ENCODE results near the gene NCOA7.

The NCOA7 gene

DNA sequence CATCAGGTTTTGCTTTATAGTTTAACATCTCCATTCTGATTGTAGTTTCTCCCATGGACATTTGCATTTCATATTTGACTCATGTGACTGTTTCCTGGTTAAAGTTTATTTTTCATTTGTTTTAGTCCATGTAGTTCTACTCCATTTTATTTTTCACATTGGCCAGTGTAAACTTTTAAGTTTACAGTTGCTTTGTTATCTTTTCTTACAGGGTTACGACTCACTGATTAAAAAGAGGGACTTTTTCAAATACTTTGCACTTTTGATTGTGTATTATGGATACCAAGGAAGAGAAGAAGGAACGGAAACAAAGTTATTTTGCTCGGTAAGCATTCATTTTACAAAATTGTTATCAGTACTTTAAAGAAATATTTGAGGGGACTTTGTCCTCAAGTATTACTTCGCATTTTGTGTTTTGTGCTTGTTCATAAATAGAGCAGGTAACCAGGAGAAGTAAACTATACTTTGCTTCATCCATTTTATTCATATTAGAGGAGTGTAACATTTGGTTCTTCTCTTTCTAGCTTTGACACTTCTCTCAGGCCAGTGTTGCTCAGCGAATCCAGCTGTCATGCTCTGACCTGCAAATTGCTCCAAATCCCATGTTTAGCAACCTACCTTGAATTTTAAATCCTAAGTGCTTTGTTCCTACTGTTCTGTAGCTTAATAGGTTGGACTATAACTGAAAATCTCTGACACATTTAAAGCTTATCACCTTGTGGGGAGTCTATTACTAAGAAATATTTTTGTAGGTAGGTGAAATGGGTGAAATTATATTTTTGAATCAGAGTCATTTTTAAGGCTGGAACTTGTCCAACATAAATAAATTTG is 24.5 kb downstream of the NCOA7 start:
- DNase-seq = no peak

DNA sequence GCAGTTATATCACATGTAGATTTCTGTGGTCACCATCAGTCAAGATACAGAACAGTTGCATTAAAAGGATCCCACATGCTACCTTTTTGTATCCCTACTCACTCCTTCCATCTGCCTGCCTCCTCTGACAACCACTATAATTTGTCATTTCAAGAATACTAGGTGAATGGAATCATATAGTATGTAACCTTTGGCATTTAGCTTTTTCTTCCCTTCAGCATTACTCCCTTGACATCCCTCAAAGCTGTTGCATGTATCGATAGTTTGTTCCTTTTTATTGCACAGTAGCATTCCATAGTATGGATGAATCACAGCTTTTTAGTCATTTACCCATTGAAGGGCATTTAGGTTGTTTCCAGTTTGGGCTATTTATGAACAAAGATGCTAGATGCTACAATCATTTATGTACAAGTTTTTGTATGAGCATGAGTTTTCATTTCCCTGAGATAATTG is 26.1 kb downstream of the NCOA7 start:
- no peak for DNase-seq

DNA sequence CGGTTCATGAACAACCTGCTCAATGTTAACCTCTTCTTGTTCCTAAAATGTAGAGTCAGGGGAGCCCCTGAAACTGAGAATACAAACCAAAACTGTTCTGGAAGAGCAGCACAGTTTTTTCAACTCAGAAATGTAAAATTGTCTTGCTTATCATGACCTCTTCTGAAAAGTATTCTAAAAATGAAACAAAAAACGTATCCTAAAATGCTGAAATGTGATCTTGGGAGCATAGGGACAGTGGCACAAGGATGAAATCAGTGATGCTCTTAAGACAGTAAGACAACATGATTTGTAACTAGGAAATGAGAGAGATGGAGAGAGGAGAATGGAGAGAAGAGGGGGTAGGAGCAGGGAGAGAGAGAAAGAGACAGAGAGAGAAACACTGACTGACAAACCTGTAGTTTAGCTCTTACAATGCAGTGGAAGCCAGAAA is 27.5 kb downstream of the NCOA7 start:
- DNase-seq = no peak

DNA sequence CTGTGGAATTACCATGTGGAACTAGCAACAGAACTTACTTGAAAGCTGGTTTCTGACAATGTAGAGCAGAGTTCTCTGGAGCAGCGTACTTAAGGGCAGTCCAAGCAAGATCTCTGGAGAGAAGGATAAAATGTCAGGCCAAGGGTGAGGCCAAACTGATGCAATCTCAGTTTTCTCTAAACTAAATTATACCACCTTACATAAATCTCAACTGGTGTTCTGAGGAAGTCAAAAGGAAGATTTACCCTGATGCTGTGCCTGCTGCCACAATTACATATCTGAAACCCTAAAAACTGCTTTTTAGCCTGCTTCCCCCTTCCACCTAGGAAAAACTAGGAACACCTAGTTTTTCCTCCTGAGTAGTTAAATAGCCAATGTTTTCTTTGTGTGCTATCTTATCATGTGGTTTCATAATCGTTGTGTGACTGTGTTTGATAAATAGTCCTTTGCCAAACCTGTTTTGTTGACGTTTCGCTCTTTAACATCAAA is 28.1 kb downstream of the NCOA7 start:
- no peak for DNase-seq

DNA sequence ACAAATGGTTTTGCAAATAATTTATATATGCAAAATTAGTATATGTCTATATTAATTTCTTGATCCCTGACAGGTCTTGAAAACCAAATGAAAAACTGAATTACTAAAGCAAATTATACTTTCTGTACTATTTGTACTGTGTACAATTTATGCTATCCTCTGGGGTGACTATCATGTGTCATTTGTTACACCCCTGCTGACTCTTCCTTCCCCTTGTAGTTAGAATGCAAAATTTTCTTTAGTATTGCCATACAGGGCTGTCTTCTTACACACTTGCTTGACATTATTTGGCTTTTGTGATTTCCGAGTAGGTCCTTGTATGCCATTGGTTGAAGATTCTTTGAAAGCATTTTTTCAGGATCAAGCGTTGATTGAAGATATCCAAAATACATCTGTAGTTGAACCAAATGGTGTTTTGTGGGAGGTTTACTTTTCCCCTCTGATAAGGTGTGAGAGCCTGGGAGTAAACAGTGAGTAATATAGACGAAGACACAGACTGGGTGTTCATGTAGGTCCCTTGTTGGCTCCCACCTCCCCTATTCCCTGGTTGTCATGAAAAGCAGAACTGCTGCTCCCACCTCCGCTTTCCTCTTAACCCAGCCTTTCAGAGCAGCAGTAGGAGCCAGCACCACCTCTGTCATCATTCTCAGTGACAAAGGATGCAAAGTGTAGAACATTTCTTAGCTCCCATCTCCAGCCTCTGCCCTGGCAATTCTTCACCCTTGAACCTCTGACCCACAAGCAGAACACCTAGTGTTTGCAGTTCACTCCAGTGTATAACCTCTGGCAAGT is 29.0 kb downstream of the NCOA7 start:
- DNase-seq = no peak

DNA sequence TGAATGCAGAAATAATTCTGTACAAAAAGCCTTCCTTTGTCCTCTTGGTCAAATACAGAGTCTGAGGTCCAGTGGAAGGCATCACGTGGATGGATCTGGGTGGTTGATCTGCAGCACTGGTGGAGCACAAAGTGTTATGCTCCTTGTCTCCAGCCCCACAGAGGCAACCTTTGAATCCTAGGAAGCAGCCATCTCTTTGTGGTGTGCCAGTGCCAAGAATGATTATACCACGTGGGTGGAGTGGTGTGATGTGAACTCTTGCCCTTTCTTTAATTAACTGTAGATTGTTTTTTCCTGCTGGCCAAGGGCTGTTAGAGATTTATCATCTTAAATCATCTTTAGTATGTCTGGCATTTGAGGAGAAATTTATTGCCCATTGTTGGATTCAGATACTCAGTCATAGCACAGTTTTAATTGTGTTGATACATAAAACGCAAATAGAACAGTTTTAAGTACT is 31.1 kb downstream of the NCOA7 start:
- DNase-seq = peak; percentile 80

DNA sequence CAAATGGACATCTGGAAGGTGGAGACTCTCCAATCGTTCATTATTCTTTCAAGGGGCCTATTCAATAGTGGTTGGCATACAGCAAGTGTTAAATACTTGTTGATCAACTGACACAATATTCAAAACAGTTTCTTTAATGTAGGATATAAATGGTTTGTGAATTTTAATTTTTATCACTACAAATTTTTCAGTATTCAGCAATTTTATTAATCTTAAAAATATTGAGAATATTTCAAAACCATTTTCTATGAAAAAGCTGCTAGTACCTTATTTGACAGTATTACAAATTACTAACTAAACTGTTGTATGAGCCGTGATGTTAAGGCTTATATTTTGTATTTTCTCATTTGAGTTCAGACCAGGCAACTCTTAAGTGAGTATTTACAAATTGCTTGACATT is 32.4 kb downstream of the NCOA7 start:
- DNase-seq = no peak

DNA sequence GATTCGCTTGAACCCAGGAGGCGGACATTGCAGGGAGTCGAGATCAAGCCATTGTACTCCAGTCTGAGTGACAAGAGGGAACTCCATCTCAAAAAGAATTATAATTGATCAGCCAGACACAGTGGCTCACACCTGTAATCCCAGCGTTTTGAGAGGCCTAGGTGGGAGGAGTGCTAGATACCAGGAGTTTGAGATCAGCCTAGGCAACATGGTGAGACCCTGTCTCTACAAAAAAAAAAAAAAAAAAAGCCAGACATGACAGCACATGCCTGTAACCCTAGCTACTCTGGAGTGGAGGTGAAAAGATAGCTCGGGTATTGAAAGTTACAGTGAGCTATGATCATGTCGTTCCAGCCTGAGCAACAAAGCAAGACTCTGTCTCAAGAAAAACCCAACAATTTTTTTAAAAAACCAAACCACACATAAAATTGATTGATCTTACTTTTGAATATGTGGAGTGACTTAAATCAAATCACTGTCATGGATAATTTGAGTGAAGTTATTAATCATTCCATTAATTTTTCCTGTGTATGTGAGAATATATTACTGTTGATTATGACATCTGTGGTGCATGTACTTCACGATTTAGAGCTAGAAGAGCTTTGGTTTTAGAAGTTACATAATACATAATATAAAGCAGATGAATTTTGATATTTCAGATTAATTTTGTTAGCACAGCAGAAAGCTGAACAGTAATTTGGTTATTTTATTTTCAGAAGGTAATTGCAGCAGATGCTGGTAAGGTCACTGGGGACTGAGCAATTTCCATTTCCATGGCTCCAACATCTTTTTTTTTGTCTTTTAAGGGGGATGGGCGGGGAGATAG is 34.4 kb downstream of the NCOA7 start:
- DNase-seq = no peak

DNA sequence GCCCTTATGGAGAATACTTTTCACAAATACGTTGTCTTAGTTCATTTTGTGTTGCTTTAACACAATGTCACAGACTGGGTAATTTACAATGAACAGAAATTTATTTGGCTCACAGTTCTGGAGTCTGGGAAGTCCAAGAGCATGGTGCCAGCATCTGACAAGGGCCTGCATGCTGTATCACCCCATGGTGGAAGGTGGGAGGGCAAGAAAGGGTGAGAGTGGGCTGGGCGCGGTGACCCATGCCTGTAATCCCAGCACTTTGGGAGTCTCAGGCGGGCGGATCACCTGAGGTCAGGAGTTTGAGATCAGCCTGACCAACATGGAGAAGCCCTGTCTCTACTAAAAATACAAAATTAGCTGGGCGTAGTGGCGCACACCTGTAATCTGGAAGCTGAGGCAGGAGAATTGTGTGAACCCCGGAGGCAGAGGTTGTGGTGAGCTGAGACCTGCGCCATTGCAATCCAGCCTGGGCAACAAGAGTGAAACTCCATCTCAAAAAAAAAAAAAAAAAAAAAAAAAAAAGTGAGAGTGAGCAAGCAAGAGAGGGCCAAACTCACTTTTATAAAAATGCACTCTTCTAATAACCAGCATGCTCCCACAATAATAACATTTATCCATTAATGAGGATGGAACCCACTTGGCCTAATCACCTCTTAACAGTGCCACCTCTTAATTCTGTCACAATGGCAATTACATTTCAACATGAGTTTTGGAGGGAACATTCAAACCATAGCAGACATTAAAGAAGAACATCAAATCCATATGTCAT is 36.1 kb downstream of the NCOA7 start:
- no peak for DNase-seq

DNA sequence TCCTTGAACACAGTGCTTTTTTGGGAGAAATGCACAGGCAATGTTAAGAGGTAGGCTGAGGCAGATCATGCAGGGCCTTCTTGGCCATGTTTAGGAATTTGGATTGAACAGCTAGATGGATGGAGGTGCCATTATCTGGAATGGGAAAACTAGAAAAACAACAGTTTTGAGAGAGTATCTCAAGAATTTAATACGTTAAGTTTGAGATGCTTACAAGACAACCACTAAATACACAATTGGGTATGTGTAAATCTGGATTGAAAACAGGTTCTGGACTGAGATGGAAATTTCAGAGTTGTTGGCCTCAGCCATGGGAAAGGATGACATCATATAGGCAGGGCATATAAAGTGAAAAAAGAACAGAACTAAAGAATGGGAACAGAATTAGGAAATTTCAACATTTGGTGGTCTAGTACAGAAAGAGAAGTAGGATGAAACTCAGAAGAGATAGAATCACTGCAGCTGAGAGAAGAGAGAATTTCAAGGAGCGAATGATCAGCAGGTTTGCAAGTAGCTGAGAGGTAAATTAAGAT is 37.1 kb downstream of the NCOA7 start:
- DNase-seq = no peak

DNA sequence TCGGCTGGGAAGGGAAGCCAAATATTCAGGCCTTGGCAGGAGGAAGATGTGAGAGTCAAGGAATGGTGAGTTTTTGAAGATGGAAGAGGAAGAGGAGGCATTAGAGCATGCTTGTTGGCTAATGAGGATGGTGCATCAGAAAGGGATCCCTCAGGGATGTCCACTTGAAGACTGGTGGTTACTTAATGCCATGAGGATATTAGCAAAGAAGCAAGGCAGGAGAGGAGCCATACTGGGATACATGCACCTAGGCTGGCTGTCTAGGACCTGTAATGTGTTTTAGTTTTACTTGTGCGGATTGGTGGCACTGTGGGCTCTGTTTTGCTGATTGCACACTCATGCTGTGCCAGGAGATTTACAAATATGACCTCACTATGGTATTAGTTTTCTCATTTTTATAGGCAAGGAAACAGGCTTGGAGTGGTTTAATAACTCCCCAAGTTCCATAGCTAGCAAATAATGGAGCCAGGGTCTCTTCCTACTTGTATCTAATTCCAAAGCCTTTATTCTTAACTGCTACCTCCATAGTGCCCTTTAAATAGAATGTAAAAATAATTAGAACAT is 37.8 kb downstream of the NCOA7 start:
- peak; percentile 26 for DNase-seq

DNA sequence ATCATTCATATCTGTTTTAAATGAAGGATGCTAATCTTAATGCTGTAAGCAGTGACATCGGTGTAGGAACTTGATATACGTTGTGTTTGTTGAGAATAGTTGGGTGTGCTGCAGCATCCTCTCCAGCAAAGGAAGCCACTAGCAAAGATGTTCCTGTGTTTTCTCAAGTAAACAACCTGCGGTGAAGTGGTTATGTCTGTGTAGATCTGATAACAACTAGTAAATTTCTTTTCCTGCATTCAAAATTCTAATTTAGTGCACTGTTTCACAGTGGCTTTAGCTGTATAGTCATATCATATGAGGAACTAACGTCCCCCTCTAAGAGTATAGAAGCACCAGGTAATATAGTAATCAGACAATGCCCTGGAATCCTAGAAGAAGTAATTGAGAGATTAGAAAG is 38.7 kb downstream of the NCOA7 start:
- no peak for DNase-seq

DNA sequence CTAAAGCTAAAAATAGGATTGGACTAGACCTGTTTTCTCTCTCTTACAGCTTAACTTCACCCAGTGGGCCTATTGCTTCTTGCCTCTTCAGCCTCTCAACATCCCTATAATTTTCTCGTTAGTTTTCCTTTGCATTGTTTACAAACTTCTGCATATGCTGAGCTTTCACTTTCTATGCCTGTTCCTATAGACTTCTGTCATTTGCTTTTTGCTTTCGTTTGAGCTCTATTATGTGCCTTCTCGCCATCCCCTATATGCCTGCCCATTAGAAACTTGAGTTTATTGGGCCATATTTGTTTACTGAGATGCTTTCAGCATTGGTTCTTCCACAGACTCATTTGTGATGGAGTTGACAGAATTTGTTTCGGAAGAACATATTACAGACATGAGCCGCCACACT is 40.9 kb downstream of the NCOA7 start:
- no peak for DNase-seq

DNA sequence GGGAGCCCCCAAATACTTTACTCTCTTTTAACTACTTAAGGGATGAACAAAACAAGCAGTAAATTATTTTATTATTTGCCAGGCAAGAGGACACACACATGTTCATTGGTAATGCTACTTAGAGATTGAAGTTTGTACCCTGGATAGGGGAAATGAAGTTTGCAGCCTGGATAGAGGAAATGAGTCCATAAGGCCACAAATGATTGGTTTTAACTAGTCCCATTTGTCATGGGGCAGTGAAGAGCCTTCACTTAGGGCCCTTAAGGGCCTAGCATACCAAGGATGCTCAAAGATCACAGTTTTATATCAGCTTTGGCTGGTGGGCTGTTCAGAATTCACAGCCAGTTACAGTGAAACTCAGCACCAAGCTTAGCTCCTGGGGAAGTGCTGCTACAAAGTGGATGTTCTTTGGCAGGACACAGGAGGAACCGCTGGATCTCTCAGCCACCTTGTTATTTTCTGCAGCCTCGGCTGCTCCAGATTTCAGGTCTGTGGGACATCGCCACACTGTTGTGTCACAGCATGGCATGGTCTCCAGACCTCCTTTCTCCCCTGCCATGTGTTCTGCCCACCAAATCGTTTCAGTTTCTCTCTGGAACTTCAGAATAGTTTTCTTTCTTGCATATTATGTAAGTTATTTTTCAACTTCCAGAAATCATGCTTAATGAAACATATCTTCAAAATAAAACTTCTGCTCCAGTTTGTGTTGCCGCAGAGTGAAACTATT is 41.8 kb downstream of the NCOA7 start:
- DNase-seq = no peak

DNA sequence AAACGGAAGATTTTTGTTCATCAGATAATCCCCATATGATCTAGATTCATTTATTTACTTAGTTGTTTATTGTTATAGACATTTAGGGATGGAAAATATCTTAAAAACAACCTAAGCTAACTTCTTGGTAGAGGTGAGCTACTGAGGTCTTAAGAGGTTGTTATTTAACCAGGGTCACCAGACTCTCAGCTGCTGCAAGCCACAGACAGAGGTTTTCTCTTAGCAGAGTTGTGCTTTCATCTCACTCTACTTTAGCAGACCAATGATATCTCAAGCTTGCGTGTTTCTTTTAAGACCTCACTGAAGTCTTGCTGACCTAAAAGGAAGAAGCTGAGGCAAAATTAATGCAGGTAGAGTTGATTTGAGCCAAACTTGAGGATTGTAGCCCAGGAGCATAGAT is 43.6 kb downstream of the NCOA7 start:
- DNase-seq = no peak

DNA sequence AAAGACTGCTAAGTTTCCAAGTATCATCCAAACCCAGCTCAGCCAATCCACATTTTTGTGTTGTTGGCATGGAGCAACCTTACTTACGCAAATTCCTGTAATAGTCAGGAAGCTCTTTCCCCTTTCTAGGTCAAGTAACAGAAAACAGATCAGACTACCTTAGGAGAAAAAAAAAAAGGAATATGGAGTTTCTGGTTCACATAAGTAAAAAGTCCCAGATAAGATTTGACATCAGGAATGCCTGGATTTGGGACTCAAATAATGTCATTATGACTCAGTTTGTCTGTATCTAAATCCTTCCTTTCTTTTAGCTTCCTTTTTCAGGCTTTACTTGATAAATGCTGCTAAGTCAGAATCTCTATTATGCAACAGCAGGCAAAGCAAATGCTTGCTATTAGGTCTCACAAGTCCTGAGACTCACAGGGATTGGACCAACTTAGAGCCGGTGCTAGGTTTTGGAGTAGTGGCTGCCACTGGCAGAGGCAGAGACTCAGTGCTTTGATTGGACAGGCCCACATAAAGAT is 44.5 kb downstream of the NCOA7 start:
- no peak for DNase-seq

DNA sequence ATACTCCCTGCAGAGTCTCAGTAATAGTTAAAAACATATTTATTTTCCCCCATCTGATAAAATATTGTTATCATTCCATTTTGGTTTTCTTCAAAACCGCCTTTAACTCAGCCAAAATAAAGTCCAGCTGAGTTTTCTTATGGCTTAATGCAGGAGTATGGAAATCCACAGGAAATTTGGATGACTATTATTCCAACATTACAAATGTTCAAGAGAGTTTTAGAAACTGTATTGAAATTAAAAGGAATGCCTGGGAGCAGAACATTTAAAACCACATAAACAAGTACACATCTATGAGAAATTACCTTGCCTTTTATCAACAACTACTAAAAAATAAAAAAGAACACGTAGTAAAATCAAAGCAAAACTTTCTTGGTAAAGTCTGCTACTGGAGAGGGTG is 45.7 kb downstream of the NCOA7 start:
- no peak for DNase-seq

DNA sequence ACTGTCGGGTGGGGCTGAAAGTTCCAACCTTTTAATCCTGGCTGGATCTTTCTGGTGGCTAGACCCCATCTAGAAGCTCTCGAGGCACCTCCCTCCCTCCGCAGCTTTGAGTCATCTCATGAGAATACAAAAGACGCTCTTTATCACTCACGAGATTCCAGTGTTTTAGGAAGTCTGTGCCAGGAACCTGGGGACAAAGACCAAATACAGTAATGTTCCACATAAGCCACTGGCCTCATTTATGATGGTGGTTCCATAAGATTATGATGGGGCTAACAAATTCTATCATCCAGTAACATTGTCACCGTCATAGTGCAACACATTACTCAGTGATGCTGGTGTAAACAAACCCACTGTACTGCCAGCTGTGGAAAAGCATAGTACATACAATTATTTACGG is 48.7 kb downstream of the NCOA7 start:
- no peak for DNase-seq

DNA sequence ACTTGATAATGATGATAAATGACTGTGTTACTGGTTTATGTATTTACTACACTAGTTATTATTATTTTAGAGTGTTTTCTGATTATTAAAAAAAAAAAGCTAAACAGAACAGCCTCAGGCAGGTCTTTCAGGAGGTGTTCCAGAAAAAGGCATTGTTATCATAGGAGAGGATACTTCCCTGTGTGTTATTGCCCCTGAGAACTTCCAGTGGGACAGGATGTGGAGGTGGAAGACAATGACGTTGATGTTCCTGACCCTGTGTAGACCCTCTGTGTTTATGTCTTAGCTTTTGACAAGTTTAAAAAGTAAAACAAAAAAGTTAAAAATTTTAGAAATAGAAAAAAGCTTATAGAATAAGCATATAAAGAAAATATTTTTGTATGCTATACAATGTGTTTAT is 49.1 kb downstream of the NCOA7 start:
- DNase-seq = no peak

DNA sequence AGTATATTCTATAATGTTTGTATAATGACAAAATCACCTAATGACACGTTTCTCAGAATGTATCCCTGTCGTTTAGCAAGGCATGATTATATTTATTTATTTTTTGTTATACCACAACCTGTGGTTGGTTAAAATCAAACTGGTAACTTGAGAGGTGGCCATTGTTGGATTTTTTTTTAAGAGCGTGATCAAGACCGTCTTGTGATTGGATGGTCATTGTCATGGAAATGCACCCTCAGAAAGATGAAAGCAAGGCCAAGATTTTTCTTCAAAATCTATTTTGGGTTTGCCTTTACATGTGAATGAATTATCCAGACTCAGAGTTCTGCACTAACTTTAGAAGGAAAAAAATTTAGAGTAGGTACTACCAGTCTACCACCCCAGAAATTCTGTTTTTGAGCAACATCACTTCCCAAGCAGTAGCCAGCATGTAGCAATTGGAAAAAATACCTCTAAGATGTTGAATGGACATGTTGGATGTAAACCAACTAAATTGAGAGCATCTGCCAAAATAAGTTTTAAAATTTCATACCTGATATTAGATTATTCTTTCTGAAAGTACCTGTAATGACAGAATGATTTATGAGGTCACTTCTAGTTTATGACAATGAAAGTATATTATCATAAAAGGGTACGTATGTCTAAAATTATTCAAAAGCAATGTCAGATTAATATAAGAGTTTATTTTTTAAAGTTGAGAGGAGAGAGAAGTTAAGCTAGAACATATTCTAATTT is 50.8 kb downstream of the NCOA7 start:
- no peak for DNase-seq
